Stimulated activated CD8-positive, alpha-beta memory T cell treated with anti-CD3 and anti-CD28 coated beads, Interleukin-2, amount 100 ng/mL, for 48 hours (primary cell): ENCODE measurements around the gene IFI27L2.

Experiments used
- DNase-seq, 2 donors: peaks; one replicate each; pipeline ENCODE4 v3.0.0-alpha.2; 2020; ENCODE audit warnings: low read depth in 2 of 2

Gene IFI27L2

GRCh38 chr14:94123296-94123695, 6.1 kb downstream of the IFI27L2 start:
- no peak for DNase-seq

GRCh38 chr14:94122438-94122837, 7.0 kb downstream of the IFI27L2 start:
- no peak for DNase-seq

GRCh38 chr14:94121485-94121884, 7.9 kb downstream of the IFI27L2 start:
- no peak for DNase-seq

DNA sequence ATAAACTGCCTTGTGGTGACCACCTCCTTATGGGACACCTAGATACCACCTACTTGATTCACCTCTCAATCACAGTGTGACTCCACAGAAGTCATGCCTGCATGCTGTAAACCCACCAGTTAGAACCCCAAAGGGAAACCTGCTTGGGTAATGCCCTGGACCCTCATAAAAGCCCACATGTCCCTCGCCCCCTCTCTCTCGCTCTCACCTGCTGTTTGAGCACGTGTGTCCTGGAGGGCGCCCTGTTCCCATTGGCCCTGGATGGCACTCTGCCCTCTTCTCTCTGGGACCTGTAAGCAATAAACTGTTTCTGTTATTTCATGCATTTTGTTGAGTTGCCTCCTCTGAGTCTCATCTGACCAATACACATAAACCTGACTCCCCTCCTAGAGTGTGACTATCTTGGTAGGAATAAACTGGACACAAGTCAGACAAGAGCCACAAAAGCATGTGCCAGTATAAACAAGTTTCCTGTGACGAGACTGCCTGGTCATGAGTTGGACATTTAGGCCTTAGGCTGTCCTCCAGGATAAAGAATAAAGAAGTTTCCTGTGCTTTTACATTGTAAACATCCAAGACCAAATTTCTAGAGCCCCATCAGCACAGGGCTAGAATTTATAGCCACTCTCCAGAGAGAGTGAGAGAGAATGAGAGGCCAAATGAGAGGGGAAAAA, 8.6 kb downstream of the IFI27L2 start:
- DNase-seq = no peak

DNA sequence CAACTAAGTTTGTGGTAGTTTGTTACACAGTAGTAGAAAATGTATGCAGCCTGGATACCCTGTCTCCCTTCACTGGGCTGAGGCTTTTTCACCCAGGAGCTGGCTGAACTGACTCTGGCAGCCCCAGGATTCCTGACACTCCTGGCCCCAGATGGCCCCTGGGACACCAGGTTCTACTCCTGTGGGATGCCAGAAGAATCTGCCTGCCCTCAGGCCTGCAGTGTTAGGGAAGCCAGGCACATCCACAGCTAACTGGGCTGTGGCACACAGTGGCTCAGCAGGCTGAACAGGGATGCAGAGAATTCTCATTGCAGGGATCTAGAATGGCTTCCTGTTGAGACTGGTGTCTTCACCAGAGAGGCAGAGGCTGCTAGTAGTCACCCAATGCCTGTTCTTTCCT, 10.3 kb downstream of the IFI27L2 start:
- no peak for DNase-seq

GRCh38 chr14:94117856-94118255, 11.5 kb downstream of the IFI27L2 start:
- no peak for DNase-seq

- no peak for DNase-seq
These were observed 12.7 kb downstream of the IFI27L2 start for GRCh38 chr14:94116701-94117100.

DNA sequence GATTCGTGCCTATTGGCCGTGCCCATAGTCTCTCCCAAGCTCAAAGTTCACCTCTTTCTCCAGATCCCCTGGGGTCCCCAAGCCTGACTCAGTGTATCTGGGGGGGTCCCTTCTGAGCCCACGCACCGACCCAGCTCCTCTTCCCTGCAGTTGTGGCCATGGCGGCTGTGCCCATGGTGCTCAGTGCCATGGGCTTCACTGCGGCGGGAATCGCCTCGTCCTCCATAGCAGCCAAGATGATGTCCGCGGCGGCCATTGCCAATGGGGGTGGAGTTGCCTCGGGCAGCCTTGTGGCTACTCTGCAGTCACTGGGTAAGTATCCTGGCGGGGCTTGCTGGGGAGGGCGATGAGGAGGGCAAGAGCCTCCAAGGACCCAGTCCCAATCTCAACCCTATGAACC, 13.8 kb downstream of the IFI27L2 start:
- no peak for DNase-seq

GRCh38 chr14:94115058-94115591, 14.3 kb downstream of the IFI27L2 start:
- DNase-seq = no peak

DNA sequence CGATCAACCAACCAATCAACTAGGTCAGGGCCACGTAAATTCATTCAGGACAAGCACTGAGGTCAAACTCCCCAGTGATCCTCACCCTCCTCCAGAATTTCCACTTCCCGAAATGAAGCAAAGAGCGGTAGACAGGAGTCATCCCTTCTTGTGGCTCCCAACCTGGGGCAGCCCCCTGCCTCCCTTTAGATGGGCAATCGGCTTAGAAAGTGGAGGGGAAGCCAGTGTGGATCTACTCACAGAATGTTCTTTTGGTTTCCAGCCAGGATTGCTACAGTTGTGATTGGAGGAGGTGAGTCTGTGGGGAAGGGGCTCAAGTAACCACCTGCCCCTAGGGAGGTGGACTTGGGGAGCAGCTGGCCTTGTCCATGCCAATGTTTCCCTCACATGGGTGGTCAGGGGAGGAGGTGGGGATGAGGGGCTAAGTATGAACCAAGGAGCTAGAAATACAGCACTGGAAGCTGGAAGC, 14.8 kb downstream of the IFI27L2 start:
- DNase-seq = no peak

GRCh38 chr14:94113908-94114588, 15.4 kb downstream of the IFI27L2 start:
- DNase-seq = no peak

DNA sequence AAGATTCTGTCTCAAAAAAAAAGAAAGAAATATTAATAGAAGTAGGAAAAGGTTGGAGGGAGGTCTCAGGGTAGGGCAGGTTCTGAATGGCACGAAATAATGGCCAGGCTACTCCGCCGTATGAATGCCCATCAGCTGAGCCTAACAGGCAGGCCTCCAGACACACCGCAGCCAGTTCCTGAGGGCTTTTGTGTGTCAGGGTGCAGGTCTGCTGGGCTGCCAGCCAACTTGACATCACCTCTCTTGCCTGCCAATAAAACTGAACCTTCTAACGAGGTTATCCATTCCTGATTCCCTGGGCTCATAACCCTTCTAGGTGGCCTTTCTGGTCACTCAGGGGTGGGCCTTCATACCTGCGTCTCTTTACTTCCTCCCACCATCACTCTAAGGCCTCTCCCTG, 15.9 kb downstream of the IFI27L2 start:
- DNase-seq = no peak

DNA sequence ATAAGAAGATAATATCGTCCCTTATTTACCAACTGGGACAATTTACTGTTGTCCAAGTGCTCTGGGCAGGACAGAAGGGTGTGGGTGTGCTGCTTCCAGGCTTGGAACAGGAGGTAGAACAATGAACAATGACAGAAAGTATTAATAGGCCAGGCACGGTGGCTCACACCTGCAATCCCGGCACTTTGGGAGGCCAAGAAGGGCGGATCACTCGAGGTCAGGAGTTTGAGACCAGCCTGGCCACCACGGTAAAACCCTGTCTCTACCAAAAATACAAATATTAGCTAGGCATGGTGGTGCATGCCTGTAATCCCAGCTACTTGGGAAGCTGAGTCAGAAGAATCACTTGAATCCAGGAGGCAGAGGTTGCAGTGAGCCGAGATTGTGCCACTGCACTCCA, 16.3 kb downstream of the IFI27L2 start:
- no peak for DNase-seq

GRCh38 chr14:94112513-94113063, 16.8 kb downstream of the IFI27L2 start:
- no peak for DNase-seq

DNA sequence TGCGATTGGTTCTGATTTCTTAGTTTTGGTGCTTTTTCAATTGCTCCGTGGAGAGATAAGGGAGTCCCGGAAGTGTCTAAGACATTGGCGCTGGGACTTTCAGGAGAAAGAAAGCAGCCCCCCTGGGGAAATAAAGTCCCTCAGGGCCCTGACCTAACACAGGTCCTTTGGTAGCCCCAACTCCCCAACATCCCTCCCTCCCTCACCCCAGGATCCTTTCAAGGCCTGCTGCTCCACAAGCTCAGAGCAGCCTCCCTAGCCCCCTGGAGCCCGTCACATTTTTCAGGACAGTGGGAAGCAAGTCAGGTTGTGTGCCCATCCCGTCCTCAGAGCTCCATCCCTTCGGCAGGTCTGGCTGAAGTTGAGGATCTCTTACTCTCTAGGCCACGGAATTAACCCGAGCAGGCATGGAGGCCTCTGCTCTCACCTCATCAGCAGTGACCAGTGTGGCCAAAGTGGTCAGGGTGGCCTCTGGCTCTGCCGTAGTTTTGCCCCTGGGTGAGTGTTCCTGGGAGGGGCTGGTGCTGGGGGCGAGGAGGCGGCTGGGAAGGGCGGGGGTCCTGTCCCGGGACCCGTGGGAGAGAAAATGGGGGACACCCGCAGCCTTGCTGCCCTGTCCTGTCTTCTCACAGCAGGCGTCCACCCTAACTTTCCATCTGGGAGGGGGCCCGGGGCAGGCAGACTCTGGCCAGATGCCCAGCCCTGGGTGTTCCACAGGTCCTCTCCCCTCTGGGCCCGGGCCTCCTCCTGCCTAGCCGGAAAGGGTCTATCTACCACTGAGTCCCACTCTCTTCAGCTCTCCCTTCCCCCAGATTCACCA, 17.9 kb downstream of the IFI27L2 start:
- DNase-seq = no peak

DNA sequence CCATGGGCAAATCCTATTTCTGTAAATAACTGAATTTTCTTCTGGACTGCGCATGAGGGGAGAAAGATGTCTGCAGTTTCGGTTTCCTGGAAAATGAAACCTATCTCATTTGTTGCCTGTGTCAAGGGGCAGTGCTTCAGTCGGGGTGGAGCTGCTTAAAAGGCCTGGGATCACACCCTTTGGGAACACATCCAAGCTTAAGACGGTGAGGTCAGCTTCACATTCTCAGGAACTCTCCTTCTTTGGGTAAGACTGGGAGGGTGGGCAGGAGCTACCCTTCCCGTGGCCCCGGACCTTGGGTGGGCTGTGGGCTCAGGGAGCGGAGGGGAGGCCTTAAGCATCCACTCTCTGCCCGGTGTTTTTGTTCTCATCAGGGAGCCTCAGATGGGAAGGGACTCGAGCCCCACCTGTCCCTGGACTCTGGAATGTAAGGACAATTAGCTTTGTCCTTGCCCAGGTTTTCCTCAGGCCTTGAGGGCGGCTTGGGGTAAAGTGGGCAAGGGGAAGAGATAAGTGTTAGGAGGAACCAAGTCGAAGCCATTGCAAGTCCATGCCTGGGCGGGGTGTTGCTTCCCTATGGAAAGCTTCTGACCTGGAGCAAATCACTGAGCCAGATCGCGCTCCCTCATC, 18.7 kb downstream of the IFI27L2 start, which contains the start of gene IFI27:
TSS of gene IFI27 (plus strand) at position 185 of the 630 bp plus-strand sequence.
- no peak for DNase-seq

DNA sequence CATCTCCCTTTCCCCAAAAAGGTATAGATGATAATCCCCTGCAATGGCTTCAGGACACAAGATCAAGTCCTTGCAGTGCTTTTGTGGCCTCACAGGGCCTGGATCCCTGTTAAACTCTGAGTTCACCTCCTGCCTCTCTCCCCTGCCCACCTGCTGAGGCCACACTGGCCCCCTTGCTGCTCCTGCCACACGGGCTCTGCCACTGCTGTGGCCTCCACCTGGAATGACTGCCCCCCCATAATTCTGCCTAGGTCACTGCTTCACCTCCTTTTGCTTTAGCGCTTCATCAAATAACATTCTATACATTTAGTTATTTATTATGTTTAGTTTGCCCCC, 19.5 kb downstream of the IFI27L2 start:
- no peak for DNase-seq

DNA sequence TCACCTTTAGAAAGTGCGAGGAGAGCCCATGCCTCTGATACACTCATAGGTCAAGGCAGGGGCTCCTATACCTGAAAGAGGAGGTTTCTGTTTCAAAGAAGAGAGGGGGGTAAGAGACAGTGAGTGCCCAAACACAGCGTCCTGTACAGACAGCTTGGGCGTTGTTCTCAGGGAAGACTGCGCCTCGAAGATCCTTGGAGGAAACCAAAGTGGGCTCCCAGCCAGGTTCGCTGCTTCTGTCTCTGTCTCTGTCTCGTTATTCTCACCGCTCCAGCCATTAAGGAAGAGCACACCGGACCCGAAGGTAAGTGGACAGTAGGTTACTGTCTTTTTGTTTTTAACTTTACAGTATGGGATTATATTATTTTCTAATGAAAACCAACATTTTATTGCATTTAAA, 24.7 kb downstream of the IFI27L2 start:
- no peak for DNase-seq

DNA sequence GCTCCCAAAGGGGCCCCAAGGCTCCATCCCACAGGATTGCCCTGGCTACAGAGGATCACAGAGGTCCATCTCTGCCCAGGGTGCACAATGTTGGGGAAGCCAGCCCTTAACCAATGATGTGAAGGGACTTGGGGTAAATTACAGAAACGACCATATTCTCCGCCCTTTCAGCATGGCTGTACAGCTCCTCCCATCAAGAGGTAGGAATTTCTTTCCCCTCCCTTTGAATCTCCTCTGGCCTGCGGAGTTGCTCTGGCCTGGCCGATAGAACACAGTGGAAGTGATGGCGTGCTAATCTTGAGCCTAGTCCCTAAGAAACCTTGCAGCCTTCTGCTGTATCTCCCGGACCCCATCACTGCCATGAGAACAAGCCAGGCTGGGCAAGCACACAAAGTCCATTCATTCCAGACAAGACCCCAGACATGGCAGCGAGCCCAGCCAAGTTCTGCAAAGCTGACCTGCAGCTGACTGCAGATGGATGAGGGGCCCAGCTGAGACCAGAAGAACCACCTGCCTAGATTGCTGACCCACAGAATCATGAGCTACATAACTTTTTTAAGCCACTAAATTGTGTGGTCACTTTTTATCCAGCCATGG, 25.8 kb downstream of the IFI27L2 start:
- DNase-seq = no peak

DNA sequence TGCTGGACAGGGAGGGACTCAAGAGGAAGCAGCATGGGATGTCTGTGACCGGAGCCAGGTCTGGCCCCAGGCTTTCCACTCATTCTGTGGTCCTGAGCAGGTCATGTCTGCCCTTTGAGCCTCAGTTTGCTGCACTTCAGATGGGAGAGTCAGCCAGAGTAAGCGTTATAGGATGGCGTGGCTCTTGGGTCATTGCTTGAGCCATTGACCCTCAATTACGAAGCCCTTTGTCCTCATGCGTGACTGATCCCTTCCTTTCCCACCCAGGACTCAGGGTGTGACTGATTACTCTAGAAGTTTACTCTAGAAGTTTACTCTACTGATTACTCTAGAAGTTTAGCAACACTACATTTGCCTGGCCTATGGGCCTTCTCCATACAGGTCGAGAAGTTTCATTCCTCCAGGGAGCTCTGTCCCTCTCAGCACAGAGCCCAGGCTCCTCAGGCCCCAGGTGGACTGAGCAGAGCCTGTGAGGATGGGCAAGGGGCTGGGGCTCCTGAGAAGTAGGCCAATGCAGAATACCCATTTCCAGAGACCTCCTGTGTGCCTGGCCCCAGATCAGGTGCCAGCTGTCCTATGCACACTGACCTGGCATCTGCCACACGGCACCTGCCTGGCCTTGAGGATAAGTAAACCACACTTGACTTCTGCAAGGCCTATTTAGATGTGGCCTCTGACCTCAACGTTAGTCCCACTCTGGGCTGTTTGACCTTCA, 26.5 kb downstream of the IFI27L2 start:
- no peak for DNase-seq

GRCh38 chr14:94101748-94102147, 27.7 kb downstream of the IFI27L2 start:
- no peak for DNase-seq
